GM21447 (cell line): ENCODE measurements around the gene SCARB1.

Experiments used
- ATAC-seq: cut with Tn5 transposase; IDR thresholded peaks from one replicate; pipeline ENCODE4 v1.9.1; 2021; ENCODE audit not compliant: unreplicated experiment

The SCARB1 gene

DNA sequence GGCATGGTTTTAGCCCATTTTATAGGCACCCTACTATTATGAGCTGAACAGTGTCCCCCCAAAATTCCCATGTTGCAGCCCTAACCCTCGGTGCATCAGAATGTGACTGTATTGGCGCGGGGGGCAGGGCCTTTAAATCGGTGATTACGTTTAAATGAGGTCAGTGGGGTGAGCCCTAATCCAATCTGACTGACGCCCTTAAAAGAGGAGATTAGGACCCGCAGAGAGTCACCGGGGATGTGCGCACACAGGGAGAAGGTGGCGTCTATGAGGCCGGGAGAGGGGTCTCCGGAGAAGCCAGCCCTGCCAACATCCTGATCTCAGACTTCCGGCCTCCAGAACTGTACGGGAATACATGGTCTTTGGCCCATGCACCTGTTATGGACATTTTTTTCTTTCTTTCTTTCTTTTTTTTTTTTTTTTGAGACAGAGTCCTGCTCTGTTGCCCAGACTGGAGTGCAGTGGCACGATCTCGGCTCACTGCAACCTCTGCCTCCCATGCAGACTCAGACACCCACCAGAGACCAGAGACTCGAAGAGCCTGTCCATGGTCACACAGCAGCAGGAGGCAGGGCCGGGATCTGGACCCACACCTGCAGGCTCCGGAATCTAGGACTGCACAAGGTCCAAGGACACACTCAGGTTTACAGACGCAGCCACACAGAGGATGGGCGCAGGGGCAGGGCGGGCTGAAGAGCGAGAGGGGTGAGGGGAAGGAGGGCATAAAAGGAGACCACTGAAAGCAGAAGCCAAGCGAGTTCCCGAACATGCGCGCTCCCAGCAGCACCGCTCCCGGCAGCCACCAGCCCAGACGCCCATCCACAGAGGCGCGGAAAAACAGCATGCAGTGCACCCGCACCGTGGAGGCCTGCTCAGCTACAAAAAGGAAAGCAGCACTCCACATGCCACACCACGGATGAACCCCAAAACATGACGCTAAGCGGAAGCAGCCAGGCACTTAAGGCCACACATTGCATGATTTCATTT, 19.0 kb downstream of the SCARB1 start:
- ATAC-seq = no peak

GRCh38 chr12:124842800-124843510, 20.7 kb downstream of the SCARB1 start:
- no peak for ATAC-seq

- ATAC-seq = no peak
Measured at GRCh38 chr12:124842073-124842749, 21.5 kb downstream of the SCARB1 start.

- no peak for ATAC-seq
Measured at GRCh38 chr12:124841558-124841945, 22.1 kb downstream of the SCARB1 start.

DNA sequence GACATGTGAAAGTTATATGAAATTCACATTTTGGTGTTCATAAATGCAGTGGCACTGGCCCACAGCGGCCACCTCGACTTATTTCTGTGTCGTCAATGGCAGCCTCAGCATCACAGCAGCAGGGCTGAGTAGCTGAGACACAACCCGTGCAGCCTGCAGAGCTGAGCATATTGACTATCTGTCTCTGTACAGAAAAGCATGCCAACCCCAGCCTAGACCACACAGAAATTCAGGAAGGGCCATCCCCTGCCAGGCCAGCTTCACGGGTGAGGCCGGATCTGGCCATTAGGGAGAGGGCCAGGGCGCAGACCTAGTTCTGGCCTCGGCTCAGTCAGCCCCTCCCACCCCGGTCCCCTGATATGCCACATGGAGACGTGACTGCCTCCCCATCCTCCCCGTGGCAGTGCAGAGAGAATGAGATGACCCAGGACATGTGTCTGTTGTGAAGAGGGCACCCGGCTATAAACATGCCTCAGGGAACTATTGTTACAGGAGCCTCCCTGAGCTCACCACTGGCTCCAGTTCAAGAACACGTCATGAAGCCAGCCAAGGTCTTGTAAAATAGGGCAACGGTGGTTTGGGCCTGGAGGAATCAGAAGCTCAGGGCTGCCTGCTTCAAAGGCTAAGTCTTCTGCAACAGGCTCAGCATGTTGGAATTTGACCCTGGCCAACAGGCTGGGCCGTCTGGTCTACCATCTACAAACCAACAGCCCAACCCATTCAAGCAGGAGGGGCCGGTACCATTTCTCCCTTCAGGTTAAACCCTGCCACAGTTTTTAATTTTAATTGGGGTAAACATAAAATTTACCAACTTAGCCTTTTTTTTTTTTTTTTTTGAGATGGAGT, 25.5 kb downstream of the SCARB1 start:
- ATAC-seq = no peak

- ATAC-seq = no peak
Measured at GRCh38 chr12:124837249-124837897, 26.3 kb downstream of the SCARB1 start.

DNA sequence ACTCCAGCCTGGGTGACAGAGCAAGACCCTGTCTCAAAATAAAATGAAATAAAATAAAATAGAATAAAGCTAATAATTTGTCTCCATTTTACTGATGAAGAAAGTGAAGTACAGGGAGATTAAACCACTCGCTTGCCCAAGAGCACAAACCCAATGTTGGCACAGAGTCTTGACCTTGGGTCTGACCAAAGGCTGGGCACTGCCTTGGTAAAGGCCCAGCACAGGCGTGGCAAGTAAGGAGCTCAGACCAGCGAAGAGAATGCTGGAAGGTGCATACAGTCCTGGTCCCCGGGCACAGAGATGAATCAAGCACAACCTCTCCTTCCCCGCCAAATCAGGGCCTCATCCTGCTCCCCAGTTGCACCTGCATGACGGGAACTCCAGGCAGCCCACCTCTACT, 26.9 kb downstream of the SCARB1 start:
- no peak for ATAC-seq

DNA sequence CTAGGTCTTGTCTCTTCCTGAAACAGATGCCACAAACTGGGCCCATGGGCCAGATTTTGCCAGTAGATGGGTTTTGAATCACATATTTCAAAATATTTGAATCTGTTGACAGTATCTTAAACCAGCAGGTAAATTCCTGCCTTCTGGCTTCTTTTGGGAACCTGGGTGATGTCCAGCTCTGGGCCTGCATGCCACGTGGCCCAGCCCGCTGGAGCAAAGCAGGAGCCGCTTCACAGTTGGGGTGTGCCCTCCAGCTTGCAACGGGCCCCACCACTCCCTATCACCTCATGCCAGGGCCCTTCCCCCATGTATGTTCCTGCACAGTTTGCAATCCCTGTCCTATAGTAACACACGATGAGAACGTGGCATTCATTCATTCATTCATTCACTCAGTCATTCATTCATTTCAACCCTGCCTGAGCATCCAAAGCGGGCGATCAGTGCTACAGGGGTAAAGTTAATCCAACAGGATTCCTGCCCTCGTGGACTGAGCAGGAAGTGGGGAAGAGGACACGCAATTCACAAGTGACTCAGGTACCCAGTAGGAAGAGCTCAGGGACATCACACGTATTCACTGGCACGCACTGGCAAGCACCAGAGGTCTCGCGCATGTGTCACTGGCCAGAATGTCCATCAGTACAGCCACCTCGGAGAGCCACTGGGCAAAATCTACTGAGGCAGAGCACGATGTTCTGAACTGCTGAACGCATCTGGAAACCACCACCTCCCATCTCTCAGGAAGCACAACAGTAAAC, 27.8 kb downstream of the SCARB1 start:
- ATAC-seq = no peak

GRCh38 chr12:124834822-124835221, 28.8 kb downstream of the SCARB1 start:
- no peak for ATAC-seq

- no peak for ATAC-seq
Measured at GRCh38 chr12:124833693-124834122, 30.0 kb downstream of the SCARB1 start.

GRCh38 chr12:124832856-124833255, 30.8 kb downstream of the SCARB1 start:
- no peak for ATAC-seq

GRCh38 chr12:124831590-124831989, 32.1 kb downstream of the SCARB1 start:
- no peak for ATAC-seq

DNA sequence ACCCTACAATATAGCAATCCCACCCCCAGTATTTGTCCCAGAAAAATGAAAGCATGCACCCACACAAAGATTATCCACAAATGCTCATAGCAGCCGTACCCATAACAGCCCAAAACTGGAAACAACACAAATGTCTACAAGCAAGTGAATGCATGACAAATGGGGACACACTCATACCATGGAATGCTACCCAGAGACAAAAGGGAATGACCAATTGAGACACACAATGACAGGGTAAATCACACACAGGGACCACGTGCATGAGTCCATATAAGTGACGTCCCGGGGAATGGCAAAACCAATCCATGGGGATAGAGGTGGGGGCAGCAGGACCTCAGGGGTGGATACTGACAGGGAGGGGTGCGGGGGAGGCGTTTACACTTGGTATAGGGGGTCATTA, 33.4 kb downstream of the SCARB1 start:
- ATAC-seq = no peak

GRCh38 chr12:124829708-124830304, 33.9 kb downstream of the SCARB1 start:
- no peak for ATAC-seq

DNA sequence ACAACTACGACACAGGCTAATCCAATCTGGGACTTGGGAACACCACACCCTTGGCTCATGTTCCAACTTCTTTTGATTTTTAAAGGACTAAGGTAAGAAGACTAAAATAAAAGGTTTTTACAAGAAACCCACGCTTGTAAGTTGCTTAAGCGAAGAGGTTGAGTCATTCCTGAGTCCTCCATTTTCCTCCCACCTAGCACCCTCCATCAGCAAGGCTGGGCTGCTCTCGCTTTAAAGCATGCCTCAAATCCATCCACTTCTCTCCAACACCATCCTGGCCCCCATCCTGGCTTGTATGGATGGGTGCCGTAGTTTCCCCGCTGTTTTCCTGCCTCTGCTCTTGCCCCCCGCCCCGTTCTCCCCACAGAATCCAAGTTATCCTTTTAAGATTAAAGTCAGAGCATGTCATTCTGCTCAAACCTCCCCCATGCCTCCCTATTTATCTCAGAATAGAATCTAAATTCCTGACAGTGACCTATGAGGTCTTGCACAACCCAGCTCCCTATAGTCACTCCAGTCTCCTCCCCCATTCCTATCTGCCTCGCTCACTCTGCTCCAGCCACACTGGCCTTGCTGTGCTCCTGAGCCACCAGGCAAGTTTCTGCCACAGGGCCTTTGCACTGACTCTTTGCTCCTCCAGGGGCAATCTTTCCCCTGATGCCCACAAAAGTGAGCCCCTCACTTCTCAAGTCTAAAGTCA, 34.5 kb downstream of the SCARB1 start:
- no peak for ATAC-seq

DNA sequence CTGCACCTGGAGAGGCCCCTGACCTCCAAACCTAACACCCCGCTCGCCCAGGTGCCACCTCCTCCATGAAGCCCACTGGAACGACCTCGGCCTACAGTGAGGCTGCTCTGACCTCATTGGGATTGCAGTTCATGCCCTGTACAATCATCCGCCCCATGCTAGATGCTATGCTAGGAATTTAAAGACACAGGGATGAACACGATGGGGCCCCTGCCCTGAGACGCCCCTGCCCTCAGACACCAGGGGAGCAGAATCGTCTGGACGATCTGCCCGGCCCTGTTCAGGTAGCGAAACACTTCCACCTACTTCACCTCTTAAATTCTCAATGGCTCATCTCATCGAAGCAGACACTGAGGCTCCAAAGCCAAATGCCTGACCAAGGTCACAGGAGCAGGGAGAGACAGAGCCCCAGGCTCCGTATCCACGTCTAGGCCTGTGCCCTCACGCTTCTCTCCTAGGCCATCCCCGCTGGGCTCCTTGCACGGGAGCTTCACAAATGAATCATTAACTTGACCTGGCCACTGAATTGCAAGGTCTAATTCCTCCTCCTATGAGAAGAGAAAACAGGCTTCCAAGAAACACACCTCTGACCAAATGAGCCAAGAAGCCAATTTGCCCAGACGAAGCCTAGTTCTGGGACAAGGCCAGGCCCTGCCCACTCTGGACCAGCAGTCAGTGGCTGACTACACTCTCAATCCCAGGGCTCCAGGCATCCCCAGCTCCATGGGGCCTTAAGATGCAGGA, 35.2 kb downstream of the SCARB1 start:
- no peak for ATAC-seq

- no peak for ATAC-seq
Measured at GRCh38 chr12:124827588-124828184, 36.0 kb downstream of the SCARB1 start.
